K562 (cell line): ENCODE measurements around the gene NRF1. TPM values are rescaled to one million over a fixed set of nuclear protein-coding genes. Genes with fewer than 3 reads are reported as not detected.
A peak's percentile ranks its signal among the peaks of the same experiment; 100 is the strongest.

Experiments used
- ATAC-seq: fragments of 200-7000 bp; cut with Tn5 transposase; 3 replicates; pipeline ENCODE4 v1.9.1; 2020; ENCODE audit warnings: moderate library complexity
- BruUV-seq: library from RNA; stranded (reverse); fragments of 400-500 nt; replicated peaks from 2 replicates; lab custom pipeline; 2021; lab: Mats Ljungman, UMichigan
- CTCF ChIA-PET: fragments of 300-600 bp; formaldehyde crosslinking; extraction: SDS; loops from one replicate; lab custom pipeline; 2021; ENCODE audit warnings: low intra/inter-chr PET ratio; lab: Yijun Ruan, JAX
- POLR2A ChIA-PET: fragments of 300-600, 350-650 bp; sonication (Branson Sonifier 250); formaldehyde crosslinking; extraction: SDS; loops from one replicate; lab custom pipeline; 2021; ENCODE audit warnings: antibody characterized with exemption, inconsistent platforms; lab: Yijun Ruan, JAX
- DNase-seq, 4 experiments: peaks; one replicate each; pipeline versions ENCODE4 v3.0.0 to v3.0.0-alpha.2; 2011 to 2018; ENCODE audit warnings: low spot score in 3 of 4, mixed read lengths in 3 of 4; ENCODE audit errors: extremely low read depth in 1 of 4
- FAIRE-seq: peaks from 2 replicates; lab custom pipeline; 2011; peaks lifted over from hg19 to GRCh38; lab: Jason Lieb, UNC
- H2AFZ ChIP-seq: 2 replicates; pipeline ENCODE4 v1.6.0; 2011; ENCODE audit warnings: low read depth, low read length, control low read depth, inconsistent platforms
- H3K27ac ChIP-seq: fragments of 200-600 bp; 3 replicates; pipeline ENCODE4 v1.8.0; 2011; ENCODE audit warnings: low read depth, mild to moderate bottlenecking, control low read depth, inconsistent platforms, low read length, moderate library complexity, mixed read lengths; ENCODE audit errors: extremely low read depth
- H3K27me3 ChIP-seq, 2 experiments: fragments of 300-600 bp in 1 of 2; 2 replicates in 1 of 2; 3 replicates in 1 of 2; pipeline versions ENCODE4 v1.6.0 to v1.8.0; 2011; ENCODE audit warnings: inconsistent platforms in 2 of 2, low read length in 2 of 2, mild to moderate bottlenecking in 1 of 2, mixed read lengths in 1 of 2, moderate library complexity in 1 of 2; ENCODE audit not compliant: control insufficient read depth in 2 of 2, insufficient read depth in 2 of 2
- H3K36me3 ChIP-seq: fragments of 300-600 bp; 3 replicates; pipeline ENCODE4 v1.8.0; 2011; ENCODE audit warnings: mild to moderate bottlenecking, low read length, inconsistent platforms; ENCODE audit not compliant: control insufficient read depth, insufficient read depth
- H3K4me1 ChIP-seq, 2 experiments: fragments of 200-600 bp in 1 of 2; replicated peaks in 1 of 2; 2 replicates in 1 of 2; 3 replicates in 1 of 2; pipeline versions ENCODE4 v1.5.1 to v1.8.0; 2011; ENCODE audit warnings: inconsistent platforms in 2 of 2, low read length in 2 of 2, mild to moderate bottlenecking in 1 of 2, mixed read lengths in 1 of 2, moderate library complexity in 1 of 2; ENCODE audit not compliant: control insufficient read depth in 2 of 2, insufficient read depth in 2 of 2
- H3K4me2 ChIP-seq: 2 replicates; pipeline ENCODE4 v1.6.1; 2011; ENCODE audit warnings: low read length, control low read depth, inconsistent platforms, mixed read lengths; ENCODE audit not compliant: insufficient read depth
- H3K4me3 ChIP-seq: fragments of 200-600 bp; sonication (generic), shearing (Covaris generic); 2 replicates; pipeline ENCODE4 v1.5.1; 2016; ENCODE audit warnings: control low read depth, inconsistent platforms
- H3K79me2 ChIP-seq: fragments of 200-600 bp; 3 replicates; pipeline ENCODE4 v1.8.0; 2011; ENCODE audit warnings: low read length, inconsistent platforms; ENCODE audit not compliant: control insufficient read depth, insufficient read depth
- H3K9ac ChIP-seq, 2 experiments: 2 replicates each; pipeline versions ENCODE4 v1.6.0 to v1.6.1; 2011; ENCODE audit warnings: low read depth in 2 of 2, low read length in 2 of 2, control low read depth in 1 of 2, inconsistent platforms in 1 of 2, mild to moderate bottlenecking in 1 of 2, mixed read lengths in 1 of 2; ENCODE audit not compliant: insufficient read depth in 1 of 2
- H3K9me1 ChIP-seq: one replicate; pipeline ENCODE4 v1.6.0; 2011; ENCODE audit warnings: inconsistent platforms, mild to moderate bottlenecking, low read length, moderate library complexity; ENCODE audit not compliant: control insufficient read depth, insufficient read depth
- H3K9me3 ChIP-seq: replicated peaks from 2 replicates; pipeline ENCODE4 v1.5.1; 2011; ENCODE audit warnings: low read depth, low read length, inconsistent platforms; ENCODE audit not compliant: control insufficient read depth, insufficient read depth
- H4K20me1 ChIP-seq: replicated peaks from 2 replicates; pipeline ENCODE4 v1.6.1; 2011; ENCODE audit warnings: low read length, inconsistent platforms, mixed read lengths; ENCODE audit not compliant: control insufficient read depth, insufficient read depth
- ARHGAP35 ChIP-seq: fragments of 450-650 bp; IDR thresholded peaks from 2 replicates; pipeline ENCODE4 v1.6.1; 2018; ENCODE audit not compliant: partially characterized antibody
- ATF7 ChIP-seq: fragments of 450-650 bp; IDR thresholded peaks from 2 replicates; pipeline ENCODE4 v1.7.1; 2014; ENCODE audit warnings: mild to moderate bottlenecking, moderate library complexity
- CREM ChIP-seq: IDR thresholded peaks from 2 replicates; pipeline ENCODE4 v1.6.1; 2014; ENCODE audit warnings: antibody characterized with exemption, low read depth
- ILK ChIP-seq: fragments of 450-650 bp; IDR thresholded peaks from 2 replicates; pipeline ENCODE4 v1.6.1; 2016; ENCODE audit warnings: missing genetic modification characterization, low read depth, mild to moderate bottlenecking, missing compliant biosample characterization, moderate library complexity, borderline replicate concordance
- KDM5B ChIP-seq: fragments of 200-600 bp; sonication (generic); IDR thresholded peaks from 2 replicates; pipeline ENCODE4 v1.6.1; 2012; ENCODE audit warnings: low read depth, mild to moderate bottlenecking, moderate library complexity, low read length, control low read depth, inconsistent platforms; ENCODE audit not compliant: insufficient replicate concordance
- KLF16 ChIP-seq: IDR thresholded peaks from 2 replicates; pipeline ENCODE4 v1.6.1; 2016; ENCODE audit warnings: antibody characterized with exemption
- NCOR1 ChIP-seq: fragments of 450-650 bp; IDR thresholded peaks from 2 replicates; pipeline ENCODE4 v1.6.1; 2016; ENCODE audit warnings: mild to moderate bottlenecking, moderate library complexity
- NFXL1 ChIP-seq: fragments of 450-650 bp; formaldehyde crosslinking; IDR thresholded peaks from 2 replicates; pipeline ENCODE4 v1.4.0; 2021; ENCODE audit warnings: mild to moderate bottlenecking
- NR2C2 ChIP-seq, 2 experiments: fragments of 200-800 bp in 1 of 2; sonication (Bioruptor generic) in 1 of 2; sonication (generic) in 1 of 2; formaldehyde crosslinking in 1 of 2; IDR thresholded peaks; 2 replicates each; pipeline versions ENCODE4 v1.6.1 to v1.8.0; 2016 to 2022; ENCODE audit warnings: mild to moderate bottlenecking in 1 of 2, missing compliant biosample characterization in 1 of 2, missing genetic modification characterization in 1 of 2, missing genetic modification reagents in 1 of 2
- PML ChIP-seq: IDR thresholded peaks from 2 replicates; pipeline ENCODE4 v1.6.1; 2012; ENCODE audit warnings: low read length, inconsistent platforms
- SMARCB1 ChIP-seq: IDR thresholded peaks from 2 replicates; pipeline ENCODE4 v1.6.1; 2011; ENCODE audit warnings: improper control_type of control experiment, low read depth; ENCODE audit not compliant: insufficient read length
- SP1 ChIP-seq: sonication (generic); formaldehyde crosslinking; IDR thresholded peaks from 2 replicates; pipeline ENCODE4 v1.8.1; 2022; ENCODE audit warnings: mild to moderate bottlenecking, missing genetic modification reagents
- THRAP3 ChIP-seq: fragments of 450-650 bp; IDR thresholded peaks from 2 replicates; pipeline ENCODE4 v1.6.1; 2016; ENCODE audit warnings: mild to moderate bottlenecking, inconsistent platforms, borderline replicate concordance
- WGBS: fragments of 100-300 bp; shearing (Covaris generic); methylation state at CpG from one replicate; pipeline ENCODE4 v1.1.6; 2016; ENCODE audit warnings: low coverage, mixed read lengths; ENCODE audit not compliant: insufficient coverage; ENCODE audit errors: missing lambda C conversion rate; 5-methylcytosine and 5-hydroxymethylcytosine counted together
- in situ Hi-C: fragments of 300-500 bp; cut with MboI; formaldehyde crosslinking; loops from 4 replicates; pipeline ENCODE4 v1.15.0; 2018; ENCODE audit warnings: inconsistent platforms, mixed read lengths
- intact Hi-C: fragments of 100-400 bp; cut with micrococcal nuclease; formaldehyde crosslinking; loops from 2 replicates; pipeline ENCODE4 v1.14.2; 2022
- polyA plus RNA-seq, 8 experiments: library from polyadenylated mRNA; depleted of rRNA in 4 of 8; stranded (reverse) in 5 of 8; unstranded in 3 of 8; fragments of >200 nt; fragmentation: Nextera tagmentation in 2 of 8; fragmentation: Illumina TruSeq in 1 of 8; extraction: Ambion mirVana in 2 of 8; extraction: Trizol in 1 of 8; gene quantifications; 2 replicates each; pipeline versions ENCODE4 v1.2.1 to v1.2.3, GENCODE V29; 2011 to 2014; ENCODE audit warnings: inconsistent platforms in 1 of 8, missing spikeins in 1 of 8
- total RNA-seq, 7 experiments: library from RNA; depleted of rRNA in 6 of 7; stranded (reverse); fragments of >200 nt in 6 of 7; fragmentation: Illumina TruSeq in 2 of 7; extraction: Trizol in 2 of 7; gene quantifications; 2 replicates each; pipeline versions ENCODE4 v1.2.1 to v1.2.3, GENCODE V29; 2011 to 2021; ENCODE audit warnings: low replicate concordance in 1 of 7
- TF ChIP-seq, protein P1 (sequence below), 3 experiments: IDR thresholded peaks in 2 of 3; conservative IDR thresholded peaks in 1 of 3; 2 replicates each; pipeline ENCODE4 v1.5.1; 2011 to 2012; ENCODE audit warnings: low read length in 3 of 3, mild to moderate bottlenecking in 3 of 3, control low read depth in 2 of 3, improper control_type of control experiment in 1 of 3, inconsistent platforms in 1 of 3, low read depth in 1 of 3, mixed read lengths in 1 of 3, moderate library complexity in 1 of 3; ENCODE audit not compliant: insufficient read depth in 2 of 3
- TF ChIP-seq, protein P2 (sequence below), 2 experiments: fragments of 450-650 bp in 1 of 2; sonication (generic) in 1 of 2; formaldehyde crosslinking in 1 of 2; IDR thresholded peaks in 1 of 2; conservative IDR thresholded peaks in 1 of 2; 2 replicates each; pipeline versions ENCODE4 v1.6.1 to v1.8.1; 2016 to 2023; ENCODE audit warnings: mild to moderate bottlenecking in 2 of 2, moderate library complexity in 2 of 2, inconsistent platforms in 1 of 2, missing genetic modification reagents in 1 of 2

Gene NRF1
- total and polyA plus RNA-seq, 9 of the 15 experiments (the other 6 are each of a cell fraction or from before 2014, with no cell fraction given) = 8.6 to 28.8 (median 20.3) TPM

DNA sequence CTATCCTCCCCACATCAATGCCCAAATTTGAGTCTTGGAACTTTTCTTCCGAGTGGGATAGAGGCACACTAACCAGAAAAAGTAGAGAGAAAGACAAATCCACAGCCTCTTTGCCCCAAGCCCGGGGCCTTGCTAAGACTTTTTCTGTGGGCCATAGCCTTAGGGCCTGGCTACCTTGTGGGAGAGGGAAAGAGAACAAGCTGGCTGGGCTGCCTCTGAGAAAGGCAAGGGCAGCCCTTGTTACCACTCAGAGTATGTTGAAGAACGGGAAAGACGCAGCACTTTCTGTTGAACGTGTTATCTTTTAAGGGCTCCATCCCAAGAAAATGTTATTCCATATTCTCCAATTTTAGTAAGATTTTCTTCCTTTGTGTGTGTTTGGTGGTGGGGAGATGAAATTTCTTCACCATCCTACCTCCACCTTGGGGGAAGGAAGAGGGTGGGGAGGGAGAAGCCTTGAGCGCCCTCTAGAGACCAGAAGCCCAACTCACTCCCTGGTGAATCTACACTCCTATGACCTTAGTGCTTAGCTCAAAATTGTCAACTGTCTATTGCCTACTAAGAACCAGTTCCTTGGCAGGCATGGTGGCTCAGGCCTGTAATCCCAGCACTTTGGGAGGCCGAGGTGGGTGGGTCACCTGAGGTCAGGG is 3.9 kb upstream of the NRF1 start (continued):
- TF ChIP-seq, protein P1, sequence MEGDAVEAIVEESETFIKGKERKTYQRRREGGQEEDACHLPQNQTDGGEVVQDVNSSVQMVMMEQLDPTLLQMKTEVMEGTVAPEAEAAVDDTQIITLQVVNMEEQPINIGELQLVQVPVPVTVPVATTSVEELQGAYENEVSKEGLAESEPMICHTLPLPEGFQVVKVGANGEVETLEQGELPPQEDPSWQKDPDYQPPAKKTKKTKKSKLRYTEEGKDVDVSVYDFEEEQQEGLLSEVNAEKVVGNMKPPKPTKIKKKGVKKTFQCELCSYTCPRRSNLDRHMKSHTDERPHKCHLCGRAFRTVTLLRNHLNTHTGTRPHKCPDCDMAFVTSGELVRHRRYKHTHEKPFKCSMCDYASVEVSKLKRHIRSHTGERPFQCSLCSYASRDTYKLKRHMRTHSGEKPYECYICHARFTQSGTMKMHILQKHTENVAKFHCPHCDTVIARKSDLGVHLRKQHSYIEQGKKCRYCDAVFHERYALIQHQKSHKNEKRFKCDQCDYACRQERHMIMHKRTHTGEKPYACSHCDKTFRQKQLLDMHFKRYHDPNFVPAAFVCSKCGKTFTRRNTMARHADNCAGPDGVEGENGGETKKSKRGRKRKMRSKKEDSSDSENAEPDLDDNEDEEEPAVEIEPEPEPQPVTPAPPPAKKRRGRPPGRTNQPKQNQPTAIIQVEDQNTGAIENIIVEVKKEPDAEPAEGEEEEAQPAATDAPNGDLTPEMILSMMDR (IDR thresholded peaks at IDR 0.05 in 2 of 3, conservative IDR thresholded peaks at IDR 0.05 in 1 of 3; ENCODE audit: insufficient read depth in 2 of 3, low read depth in 1 of 3, low read length in 3 of 3) = peak; percentile 80 to 94 (median 90)
- TF ChIP-seq ILK (tag) = no peak
- TF ChIP-seq THRAP3 = no peak
- TF ChIP-seq ARHGAP35 = no peak

DNA sequence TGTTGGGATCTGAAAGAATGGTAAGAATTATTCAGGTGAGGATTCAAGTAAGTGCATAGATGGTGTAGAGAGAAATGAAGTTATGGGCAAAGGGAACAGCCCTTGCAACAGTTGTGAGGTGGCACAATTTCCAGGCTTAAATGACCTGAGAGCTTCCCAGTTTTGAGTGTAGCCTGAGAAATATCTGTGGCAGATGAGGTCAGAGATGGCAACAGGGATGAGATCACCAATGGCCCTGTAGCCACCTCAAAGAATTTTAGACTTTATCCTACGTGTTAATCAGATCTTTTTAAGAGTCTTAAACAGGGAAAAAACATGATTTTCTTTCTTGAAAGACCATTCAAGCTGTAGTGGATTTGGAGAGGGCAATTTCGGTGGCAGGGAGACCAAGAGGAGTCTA is 1.9 kb upstream of the NRF1 start:
- ChIA-PET POLR2A (interaction anchor here (0.7 to 3.9 kb wide), 4 partner anchors 9 to 220 kb away, joined by 3 to 34 read pairs (median 3); no protein-coding TSS in a partner anchor), CTCF (no interaction called here)
- H3K4me2 ChIP-seq = no peak overlapping the region
- no peak overlapping the region for H2AFZ ChIP-seq
- H3K9me3 ChIP-seq = no peaks in the 10 kb centered on the region
- FAIRE-seq = no peak
- H3K4me3 ChIP-seq = no peak overlapping the region
- no peaks in the 10 kb centered on the region for H3K9me1 ChIP-seq
- H3K27ac ChIP-seq = no peak overlapping the region
- no peak for TF ChIP-seq CREM
- no peak for TF ChIP-seq KLF16
- TF ChIP-seq NR2C2 (CRISPR knock-in tag; IDR thresholded peaks at IDR 0.05) = 0 out of 2 replicates have a peak, but pooled peaks have one; percentile 32
- no peak for TF ChIP-seq NR2C2 (tag; IDR thresholded peaks at IDR 0.05)
- TF ChIP-seq PML = 0 out of 2 replicates have a peak, but pooled peaks have one; percentile 2
- no peak for TF ChIP-seq SMARCB1
- no peak for TF ChIP-seq NFXL1 (CRISPR knock-in tag)
- peak; percentile 39; the same call in 1 of the 2 replicates for TF ChIP-seq SP1 (CRISPR knock-in tag)
- TF ChIP-seq ATF7 = peak; percentile 57; the same call in 1 of the 2 replicates
- TF ChIP-seq, protein P2, sequence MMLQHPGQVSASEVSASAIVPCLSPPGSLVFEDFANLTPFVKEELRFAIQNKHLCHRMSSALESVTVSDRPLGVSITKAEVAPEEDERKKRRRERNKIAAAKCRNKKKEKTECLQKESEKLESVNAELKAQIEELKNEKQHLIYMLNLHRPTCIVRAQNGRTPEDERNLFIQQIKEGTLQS (IDR thresholded peaks at IDR 0.05) = peak; percentile 82
- TF ChIP-seq, protein P2 (CRISPR knock-in tag; conservative IDR thresholded peaks at IDR 0.05) = no peak
- TF ChIP-seq KDM5B = peak; percentile 8
- TF ChIP-seq NCOR1 = no peak
- ATAC-seq = no peak
- peaks cover 10% of the 10 kb centered on the region; the same call in 1 of the 2 replicates for H4K20me1 ChIP-seq
- intact Hi-C loops (loop anchor here (5.0 kb wide), 1 partner anchor 117 kb away; no protein-coding TSS in a partner anchor), in situ Hi-C loops (no loop called here)
- WGBS = 85% methylated on average over 2 of the region's 2 CpGs
- peaks cover 15 to 18% of the 10 kb centered on the region in 2 experiments; a peak in 4 of 5 replicates for H3K4me1 ChIP-seq
- no peak for DNase-seq
- H3K27me3 ChIP-seq = no peaks in the 10 kb centered on the region
- H3K9ac ChIP-seq = no peak overlapping the region
- no TSS peak for BruUV-seq
- H3K36me3 ChIP-seq = peaks cover 33% of the 10 kb centered on the region
- H3K79me2 ChIP-seq = peaks cover 50% of the 10 kb centered on the region
